ENCODE measurements around the gene PKHD1.

The PKHD1 gene

DNA sequence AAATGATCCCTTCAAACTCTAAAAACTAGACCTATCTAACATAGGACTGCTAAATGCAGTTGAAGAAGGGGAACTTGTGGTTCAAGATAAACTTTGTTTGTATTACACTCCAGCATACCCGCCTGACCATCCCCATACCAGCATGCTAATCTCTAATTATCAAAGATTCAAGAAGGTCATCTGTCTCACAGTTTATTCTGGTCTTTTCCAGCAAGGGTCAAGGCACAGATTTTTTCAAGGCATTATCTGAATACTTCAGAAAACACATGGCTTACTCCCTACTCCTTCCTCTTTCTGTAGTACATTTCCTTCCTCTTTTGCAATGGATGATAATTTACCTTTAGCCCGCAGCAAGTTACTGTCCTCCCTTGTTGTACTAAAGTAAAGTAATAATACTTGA is 174.1 kb downstream of the PKHD1 start:
- H3K27ac ChIP-seq (ENCODE audit: low read depth, low read length): no peak overlapping the region
- H3K4me3 ChIP-seq (ENCODE audit: low read depth in 1 of 2, low read length in 2 of 2): no peak overlapping the region
- no peaks in the 10 kb centered on the region for H3K36me3 ChIP-seq (ENCODE audit: insufficient read depth, low read length)
- H3K27me3 ChIP-seq (ENCODE audit: control insufficient read depth in 1 of 2, insufficient read depth in 2 of 2, low read length in 2 of 2): no peaks in the 10 kb centered on the region
- H3K4me1 ChIP-seq (ENCODE audit: insufficient read depth, low read length): no peaks in the 10 kb centered on the region
- H3K9ac ChIP-seq (ENCODE audit: low read length): no peak overlapping the region
- H3K9me3 ChIP-seq (ENCODE audit: low read length): no peaks in the 10 kb centered on the region

- H3K9me3 ChIP-seq (ENCODE audit: low read length): no peaks in the 10 kb centered on the region
- H3K4me3 ChIP-seq (ENCODE audit: low read depth in 1 of 2, low read length in 2 of 2): no peak overlapping the region
- H3K4me1 ChIP-seq (ENCODE audit: insufficient read depth, low read length): no peaks in the 10 kb centered on the region
- H3K27ac ChIP-seq (ENCODE audit: low read depth, low read length): no peak overlapping the region
- no peaks in the 10 kb centered on the region for H3K27me3 ChIP-seq (ENCODE audit: control insufficient read depth in 1 of 2, insufficient read depth in 2 of 2, low read length in 2 of 2)
- H3K36me3 ChIP-seq (ENCODE audit: insufficient read depth, low read length): no peaks in the 10 kb centered on the region
- no peak overlapping the region for H3K9ac ChIP-seq (ENCODE audit: low read length)
These were observed 176.6 kb downstream of the PKHD1 start for GRCh38 chr6:51910851-51911250.

DNA sequence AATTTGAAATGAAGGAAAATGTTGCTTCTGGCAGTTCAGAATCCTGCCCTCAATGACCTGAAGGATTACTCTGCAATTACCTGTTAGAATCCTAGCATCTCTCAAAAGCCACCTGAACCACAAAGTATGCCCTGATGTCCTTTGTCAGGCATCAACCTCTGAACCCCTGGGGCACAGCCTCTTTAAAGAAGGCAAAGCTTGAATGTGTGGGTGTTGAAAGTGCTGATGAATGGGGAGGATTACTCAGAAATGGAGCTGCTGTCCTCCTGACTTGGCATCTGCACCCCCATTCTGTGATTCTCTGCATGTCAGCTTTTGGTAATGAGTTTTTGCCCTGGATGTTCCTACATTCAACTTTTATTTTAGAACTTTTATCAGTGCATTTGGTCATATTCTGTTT is 179.2 kb downstream of the PKHD1 start:
- no peaks in the 10 kb centered on the region for H3K27me3 ChIP-seq (ENCODE audit: control insufficient read depth in 1 of 2, insufficient read depth in 2 of 2, low read length in 2 of 2)
- H3K9me3 ChIP-seq (ENCODE audit: low read length): no peaks in the 10 kb centered on the region
- H3K4me3 ChIP-seq (ENCODE audit: low read depth in 1 of 2, low read length in 2 of 2): no peak overlapping the region
- H3K4me1 ChIP-seq (ENCODE audit: insufficient read depth, low read length): no peaks in the 10 kb centered on the region
- no peak overlapping the region for H3K27ac ChIP-seq (ENCODE audit: low read depth, low read length)
- H3K36me3 ChIP-seq (ENCODE audit: insufficient read depth, low read length): no peaks in the 10 kb centered on the region
- no peak overlapping the region for H3K9ac ChIP-seq (ENCODE audit: low read length)

DNA sequence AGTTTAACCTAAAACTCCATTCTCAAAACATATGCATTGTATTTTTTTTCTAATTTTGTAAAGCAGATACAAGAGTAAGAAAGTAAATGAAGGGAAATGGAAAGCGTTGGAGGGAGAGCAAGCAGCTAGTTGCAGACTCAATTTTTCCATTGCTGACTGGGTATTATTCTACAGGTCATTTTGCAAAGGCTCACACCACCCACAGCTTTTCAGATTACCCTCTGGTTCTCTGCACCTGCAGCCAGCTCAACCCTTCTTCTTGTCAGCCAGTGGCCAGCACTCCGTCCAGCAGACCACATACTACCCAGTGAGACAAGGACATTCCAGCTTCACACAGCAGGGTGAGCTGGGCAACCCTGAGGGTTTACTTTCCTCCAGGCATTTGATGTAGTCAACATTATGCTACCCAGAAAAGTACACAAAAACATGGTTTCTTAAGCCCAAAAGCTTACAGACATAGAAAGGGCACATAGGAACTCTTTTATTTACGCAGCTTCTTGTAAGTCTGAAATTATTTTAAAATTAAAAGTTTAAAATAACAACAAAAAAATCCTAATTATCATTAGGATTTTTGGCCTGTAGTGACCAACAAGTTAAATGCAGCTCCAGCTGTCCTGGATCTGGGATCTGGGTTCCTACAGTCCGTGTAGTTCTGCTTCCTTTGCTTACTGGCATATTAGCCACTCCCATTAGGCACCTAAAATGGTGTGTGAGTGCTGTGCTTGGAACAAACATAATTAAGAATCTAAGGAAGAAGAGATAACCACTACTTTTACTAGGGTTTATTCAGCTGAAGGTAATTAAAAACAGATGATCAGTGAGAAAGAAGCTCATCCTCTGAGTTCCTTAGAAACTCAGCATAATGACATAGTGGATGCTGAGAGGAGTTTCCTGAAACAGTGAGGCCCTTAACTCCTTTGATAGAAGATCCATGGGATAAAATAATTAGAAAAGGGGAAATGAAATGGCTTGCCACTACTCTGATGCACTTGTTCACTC is 185.3 kb downstream of the PKHD1 start:
- H3K36me3 ChIP-seq (ENCODE audit: insufficient read depth, low read length): no peaks in the 10 kb centered on the region
- no peaks in the 10 kb centered on the region for H3K27me3 ChIP-seq (ENCODE audit: control insufficient read depth in 1 of 2, insufficient read depth in 2 of 2, low read length in 2 of 2)
- H3K9me3 ChIP-seq (ENCODE audit: low read length): no peaks in the 10 kb centered on the region
- no peak overlapping the region for H3K9ac ChIP-seq (ENCODE audit: low read length)
- H3K4me3 ChIP-seq (ENCODE audit: low read depth in 1 of 2, low read length in 2 of 2): no peak overlapping the region
- no peak overlapping the region for H3K27ac ChIP-seq (ENCODE audit: low read depth, low read length)
- H3K4me1 ChIP-seq (ENCODE audit: insufficient read depth, low read length): no peaks in the 10 kb centered on the region

GRCh38 chr6:51893366-51893765 is 194.0 kb downstream of the PKHD1 start:
- Histone ChIP-seq H3K27me3 (ENCODE audit: control insufficient read depth in 1 of 2, insufficient read depth in 2 of 2, low read length in 2 of 2) (no peaks in the 10 kb centered on the region), H3K27ac (ENCODE audit: low read depth, low read length) (no peak overlapping the region), H3K9ac (ENCODE audit: low read length) (no peak overlapping the region), H3K4me1 (ENCODE audit: insufficient read depth, low read length) (no peaks in the 10 kb centered on the region), H3K4me3 (ENCODE audit: low read depth in 1 of 2, low read length in 2 of 2) (no peak overlapping the region), H3K9me3 (ENCODE audit: low read length) (no peaks in the 10 kb centered on the region), H3K36me3 (ENCODE audit: insufficient read depth, low read length) (no peaks in the 10 kb centered on the region)

DNA sequence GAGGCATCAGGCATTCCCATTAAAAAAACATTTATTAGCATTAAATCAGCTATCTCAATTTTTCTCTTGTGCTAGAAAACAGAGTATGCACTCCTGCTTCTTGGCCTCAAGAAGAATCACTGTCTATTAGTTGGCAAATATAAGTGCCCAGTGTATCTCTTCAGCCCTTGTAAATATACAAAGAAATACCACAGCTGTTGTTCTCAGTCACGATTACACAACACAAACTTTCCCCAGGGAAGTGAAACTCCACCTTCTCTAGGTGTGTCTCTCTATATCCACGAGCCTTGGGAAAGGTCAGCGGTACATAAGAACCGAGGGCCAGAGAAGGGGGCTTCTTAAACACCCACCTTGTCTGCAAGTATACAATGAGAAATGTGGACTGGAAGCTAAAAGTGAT is 194.7 kb downstream of the PKHD1 start:
- Histone ChIP-seq H3K36me3 (ENCODE audit: insufficient read depth, low read length) (no peaks in the 10 kb centered on the region), H3K4me3 (ENCODE audit: low read depth in 1 of 2, low read length in 2 of 2) (no peak overlapping the region), H3K27ac (ENCODE audit: low read depth, low read length) (no peak overlapping the region), H3K9ac (ENCODE audit: low read length) (no peak overlapping the region), H3K4me1 (ENCODE audit: insufficient read depth, low read length) (no peaks in the 10 kb centered on the region), H3K27me3 (ENCODE audit: control insufficient read depth in 1 of 2, insufficient read depth in 2 of 2, low read length in 2 of 2) (no peaks in the 10 kb centered on the region), H3K9me3 (ENCODE audit: low read length) (no peaks in the 10 kb centered on the region)

GRCh38 chr6:51892339-51892738 is 195.1 kb downstream of the PKHD1 start:
- no peaks in the 10 kb centered on the region for H3K9me3 ChIP-seq (ENCODE audit: low read length)
- no peaks in the 10 kb centered on the region for H3K27me3 ChIP-seq (ENCODE audit: control insufficient read depth in 1 of 2, insufficient read depth in 2 of 2, low read length in 2 of 2)
- H3K9ac ChIP-seq (ENCODE audit: low read length): no peak overlapping the region
- H3K4me1 ChIP-seq (ENCODE audit: insufficient read depth, low read length): no peaks in the 10 kb centered on the region
- no peak overlapping the region for H3K27ac ChIP-seq (ENCODE audit: low read depth, low read length)
- H3K36me3 ChIP-seq (ENCODE audit: insufficient read depth, low read length): no peaks in the 10 kb centered on the region
- H3K4me3 ChIP-seq (ENCODE audit: low read depth in 1 of 2, low read length in 2 of 2): no peak overlapping the region

GRCh38 chr6:51891784-51892183 is 195.6 kb downstream of the PKHD1 start:
- Histone ChIP-seq H3K27ac (ENCODE audit: low read depth, low read length) (no peak overlapping the region), H3K9ac (ENCODE audit: low read length) (no peak overlapping the region), H3K4me3 (ENCODE audit: low read depth in 1 of 2, low read length in 2 of 2) (no peak overlapping the region), H3K4me1 (ENCODE audit: insufficient read depth, low read length) (no peaks in the 10 kb centered on the region), H3K36me3 (ENCODE audit: insufficient read depth, low read length) (no peaks in the 10 kb centered on the region), H3K27me3 (ENCODE audit: control insufficient read depth in 1 of 2, insufficient read depth in 2 of 2, low read length in 2 of 2) (no peaks in the 10 kb centered on the region), H3K9me3 (ENCODE audit: low read length) (no peaks in the 10 kb centered on the region)

DNA sequence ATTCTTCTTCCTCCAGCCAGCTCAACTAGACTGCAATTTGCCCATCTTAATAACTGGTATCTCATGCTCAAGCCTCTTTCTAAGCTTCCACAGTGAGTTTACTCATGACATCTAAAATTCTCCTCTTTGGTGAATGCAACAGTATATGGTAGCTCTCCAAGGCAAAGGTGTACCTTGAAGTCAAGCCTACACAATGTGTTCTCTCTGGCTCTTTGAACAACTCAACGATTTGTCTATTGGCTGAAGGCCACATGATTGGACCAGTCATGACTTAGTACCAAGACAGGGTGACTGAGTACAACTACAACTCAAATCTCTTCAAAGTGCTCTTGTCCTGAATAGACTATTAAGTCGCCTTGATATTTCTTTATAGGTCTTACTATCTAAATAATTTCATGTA is 199.6 kb downstream of the PKHD1 start:
- no peaks in the 10 kb centered on the region for H3K4me1 ChIP-seq (ENCODE audit: insufficient read depth, low read length)
- H3K4me3 ChIP-seq (ENCODE audit: low read depth in 1 of 2, low read length in 2 of 2): no peak overlapping the region
- no peaks in the 10 kb centered on the region for H3K9me3 ChIP-seq (ENCODE audit: low read length)
- no peak overlapping the region for H3K27ac ChIP-seq (ENCODE audit: low read depth, low read length)
- H3K9ac ChIP-seq (ENCODE audit: low read length): no peak overlapping the region
- no peaks in the 10 kb centered on the region for H3K36me3 ChIP-seq (ENCODE audit: insufficient read depth, low read length)
- H3K27me3 ChIP-seq (ENCODE audit: control insufficient read depth in 1 of 2, insufficient read depth in 2 of 2, low read length in 2 of 2): no peaks in the 10 kb centered on the region

- Histone ChIP-seq H3K9ac (ENCODE audit: low read length) (no peak overlapping the region), H3K9me3 (ENCODE audit: low read length) (no peaks in the 10 kb centered on the region), H3K27ac (ENCODE audit: low read depth, low read length) (no peak overlapping the region), H3K27me3 (ENCODE audit: control insufficient read depth in 1 of 2, insufficient read depth in 2 of 2, low read length in 2 of 2) (no peaks in the 10 kb centered on the region), H3K36me3 (ENCODE audit: insufficient read depth, low read length) (no peaks in the 10 kb centered on the region), H3K4me3 (ENCODE audit: low read depth in 1 of 2, low read length in 2 of 2) (no peak overlapping the region), H3K4me1 (ENCODE audit: insufficient read depth, low read length) (no peaks in the 10 kb centered on the region)
These were observed 201.5 kb downstream of the PKHD1 start for GRCh38 chr6:51885957-51886356.

DNA sequence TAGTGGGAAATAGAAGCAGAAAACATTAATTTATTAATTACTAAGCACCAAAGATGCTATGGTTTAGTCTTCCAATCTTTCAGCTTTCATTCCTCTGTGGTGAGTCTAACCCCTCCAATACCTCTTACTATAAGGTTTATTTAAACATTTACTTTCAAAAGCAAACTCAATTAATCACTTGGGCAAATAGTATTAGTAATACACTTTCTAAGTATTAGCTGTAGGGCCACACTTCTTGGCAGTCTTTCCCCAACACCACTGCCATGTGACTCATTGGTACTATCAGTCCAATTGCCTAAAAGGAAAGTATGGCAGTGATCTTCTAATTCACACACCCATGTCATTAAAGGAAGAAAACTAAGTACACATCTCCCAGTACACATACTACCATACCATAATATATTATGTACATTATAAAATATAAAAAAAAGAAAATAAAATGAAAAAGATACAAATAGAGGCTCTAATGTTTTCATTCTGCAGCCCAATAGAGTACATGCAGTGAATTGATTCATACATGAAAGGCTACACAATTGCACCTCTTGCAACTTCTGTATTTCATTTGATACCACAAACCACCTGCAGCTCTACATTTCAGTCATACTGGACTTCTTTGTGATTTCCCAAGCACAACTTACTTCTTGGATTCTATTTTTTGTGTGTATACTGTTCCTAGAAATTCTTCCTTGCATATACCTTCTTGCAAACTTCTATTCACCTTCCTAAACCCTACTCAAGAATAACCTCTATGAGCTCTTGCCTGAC is 218.6 kb downstream of the PKHD1 start:
- H3K9ac ChIP-seq (ENCODE audit: low read length): no peak overlapping the region
- H3K4me3 ChIP-seq (ENCODE audit: low read depth in 1 of 2, low read length in 2 of 2): no peak overlapping the region
- no peaks in the 10 kb centered on the region for H3K4me1 ChIP-seq (ENCODE audit: insufficient read depth, low read length)
- no peaks in the 10 kb centered on the region for H3K36me3 ChIP-seq (ENCODE audit: insufficient read depth, low read length)
- H3K9me3 ChIP-seq (ENCODE audit: low read length): no peaks in the 10 kb centered on the region
- H3K27ac ChIP-seq (ENCODE audit: low read depth, low read length): no peak overlapping the region
- no peaks in the 10 kb centered on the region for H3K27me3 ChIP-seq (ENCODE audit: control insufficient read depth in 1 of 2, insufficient read depth in 2 of 2, low read length in 2 of 2)

All from muscle layer of colon (tissue), 2 donors.